HG03103 (cell line): Measurements from ENCODE around the gene MBOAT2.
"Not testable (repeated sequence)": the region's sequence is repeated elsewhere in the genome, so short reads cannot be mapped to it uniquely, and the experiment has no call there.

Experiments
- ATAC-seq: cut with Tn5 transposase; IDR thresholded peaks from one replicate; pipeline ENCODE4 v1.9.1; 2021; ENCODE audit warnings: low read depth; ENCODE audit not compliant: unreplicated experiment

Gene MBOAT2

DNA sequence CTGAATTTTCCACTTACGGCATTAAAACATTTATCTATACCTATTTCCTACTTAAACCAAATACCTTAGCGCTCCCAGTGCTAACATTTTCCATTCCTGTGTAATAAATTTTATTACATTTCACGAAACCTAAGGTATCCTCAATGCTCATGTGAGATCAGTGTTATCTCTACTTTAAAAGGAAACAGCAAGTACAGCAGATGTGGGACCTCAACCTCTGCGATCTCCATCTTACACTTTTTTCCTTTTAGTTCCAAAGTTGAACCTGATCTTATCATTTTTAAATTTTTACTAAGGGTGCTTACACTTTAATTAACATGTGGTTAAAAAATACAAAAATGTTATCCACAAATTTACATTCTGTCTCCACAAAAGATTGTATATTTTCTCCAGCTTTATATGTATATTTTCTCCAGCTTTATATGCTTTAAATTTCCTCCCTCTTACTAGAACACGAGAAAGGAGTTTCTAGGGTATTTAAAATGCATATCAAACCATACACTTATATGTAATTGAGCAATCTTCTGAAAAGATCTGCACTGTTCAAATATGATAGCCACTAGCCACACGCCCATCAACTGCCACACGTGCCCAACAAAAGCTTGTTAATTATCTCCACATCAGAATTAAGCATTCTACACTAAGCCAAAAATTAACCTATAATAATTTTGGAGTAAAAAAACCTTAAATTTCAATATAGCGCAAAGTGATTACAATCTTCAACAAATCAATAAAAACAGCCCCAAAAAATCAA, 38.1 kb downstream of the MBOAT2 start:
- no peak for ATAC-seq

DNA sequence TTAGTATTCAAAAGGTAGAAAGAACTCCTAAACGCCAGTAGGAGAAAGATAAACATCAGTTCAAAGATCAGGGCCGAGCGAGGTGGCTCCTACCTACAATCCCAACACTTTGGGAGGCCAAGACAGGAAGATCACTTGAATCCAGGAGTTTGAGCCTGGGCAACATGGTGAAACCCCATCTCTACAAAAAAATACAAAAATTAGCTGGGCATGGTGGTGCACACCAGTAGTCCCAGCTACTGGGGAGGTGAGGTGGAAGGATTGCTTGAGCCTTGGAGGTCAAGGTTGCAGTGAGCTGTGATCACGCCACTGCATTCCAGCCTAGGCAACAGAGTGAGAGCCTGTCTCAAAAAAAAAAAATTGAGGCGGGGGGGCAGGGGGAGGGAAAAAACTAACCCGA, 40.6 kb downstream of the MBOAT2 start:
- no peak for ATAC-seq

DNA sequence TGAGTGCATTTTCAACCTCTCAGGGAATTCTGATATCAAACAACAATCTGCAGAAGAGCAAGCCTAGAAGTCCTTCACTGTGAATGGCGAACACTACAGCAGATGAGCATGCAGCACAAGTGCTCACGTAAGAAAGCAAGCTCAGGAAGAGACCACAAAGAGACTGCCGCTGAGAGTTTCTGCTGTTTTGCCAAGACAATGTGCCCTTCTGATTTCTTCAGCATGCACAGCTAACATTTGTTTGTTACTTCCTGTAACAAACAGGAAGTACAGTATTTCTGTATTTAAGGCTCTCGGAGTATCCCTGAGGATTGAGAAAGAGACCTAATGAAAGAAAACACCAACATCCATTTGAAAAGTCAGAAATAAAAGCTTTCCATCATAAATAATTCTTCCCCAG, 45.9 kb downstream of the MBOAT2 start:
- ATAC-seq: no peak

DNA sequence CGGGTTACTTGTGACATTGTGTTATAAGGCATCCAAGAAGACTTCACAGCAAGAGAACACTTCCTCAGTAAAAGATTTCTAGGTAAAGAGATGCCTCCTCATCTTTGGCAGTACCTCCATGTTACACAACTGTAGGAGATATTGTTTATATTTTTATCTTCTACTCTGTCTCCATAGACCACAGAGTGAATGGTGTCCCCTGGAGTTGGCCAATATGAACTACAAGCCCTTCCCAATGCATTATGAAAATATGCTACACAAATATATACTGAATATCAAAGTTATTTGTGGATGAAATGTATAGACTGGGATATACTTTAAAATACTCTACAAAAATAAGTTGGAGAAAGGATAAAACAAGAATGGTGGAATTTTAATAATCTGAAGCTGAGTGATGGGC, 46.7 kb downstream of the MBOAT2 start:
- ATAC-seq: no peak

DNA sequence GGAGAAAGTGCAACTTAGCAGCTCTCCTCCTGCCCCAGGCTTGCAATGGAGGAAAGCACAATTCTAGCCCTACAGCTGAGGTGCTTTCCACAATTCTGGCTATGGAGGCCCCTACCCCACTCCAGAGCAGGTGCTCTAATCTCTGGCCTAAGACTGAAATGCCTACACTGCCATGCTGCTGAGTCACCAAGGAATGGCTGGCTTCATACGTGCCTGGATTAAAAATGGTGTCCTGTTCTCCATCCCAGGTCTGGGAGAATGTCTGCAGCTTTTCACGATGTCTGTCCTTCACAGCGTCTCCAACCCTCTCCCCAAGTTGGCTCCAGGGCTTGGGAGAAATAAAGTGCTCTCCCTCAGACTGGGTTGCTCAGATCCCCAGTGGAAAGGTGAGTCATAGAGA, 48.5 kb downstream of the MBOAT2 start:
- no peak for ATAC-seq

DNA sequence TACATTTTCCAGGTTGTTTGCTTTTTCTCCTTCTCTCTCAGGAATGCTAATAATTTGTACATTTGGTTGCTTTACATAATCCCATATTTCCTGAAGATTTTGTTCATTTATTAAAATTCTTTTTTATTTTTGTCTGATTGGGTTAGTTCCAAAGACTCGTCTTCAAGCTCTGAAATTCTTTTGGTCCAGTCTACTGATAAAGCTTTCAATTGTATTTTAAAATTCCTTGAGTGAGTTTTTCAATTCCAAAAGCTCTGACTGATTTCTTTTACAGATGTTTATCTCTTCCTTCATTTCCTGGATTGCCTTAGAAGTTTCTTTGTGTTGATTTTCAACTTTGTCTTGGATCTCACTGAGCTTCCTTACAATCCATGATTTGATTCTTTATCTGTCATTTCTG, 50.0 kb downstream of the MBOAT2 start:
- ATAC-seq: no peak

DNA sequence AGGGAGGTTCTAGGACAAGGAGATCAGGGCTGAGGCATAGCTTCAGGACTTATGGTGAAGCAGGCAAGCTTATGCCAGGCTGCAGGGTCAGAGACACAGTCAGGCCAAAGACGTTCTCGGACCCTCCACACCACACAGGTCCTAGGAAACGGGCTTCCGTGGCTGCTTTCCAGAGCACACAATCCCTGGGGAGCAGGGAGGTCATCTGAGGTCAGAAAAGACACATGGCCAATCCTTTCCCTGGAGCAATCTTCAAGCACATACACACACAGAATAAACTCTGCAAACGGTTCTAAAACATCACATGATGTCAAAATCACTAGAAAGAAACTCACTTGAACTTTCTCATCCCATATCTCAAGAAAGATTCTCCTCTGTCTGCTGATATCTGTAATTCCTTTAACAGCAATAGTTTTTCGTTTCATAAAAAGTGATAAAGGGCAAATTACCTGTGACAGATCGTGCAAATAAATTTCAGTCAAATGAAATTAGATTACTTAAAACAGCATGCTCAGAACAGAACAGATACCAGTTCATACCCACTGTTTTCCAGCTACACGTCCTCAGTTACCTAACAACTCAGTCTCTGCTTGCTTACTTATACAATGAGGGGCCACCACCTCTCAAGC, 63.9 kb downstream of the MBOAT2 start:
- ATAC-seq: no peak

DNA sequence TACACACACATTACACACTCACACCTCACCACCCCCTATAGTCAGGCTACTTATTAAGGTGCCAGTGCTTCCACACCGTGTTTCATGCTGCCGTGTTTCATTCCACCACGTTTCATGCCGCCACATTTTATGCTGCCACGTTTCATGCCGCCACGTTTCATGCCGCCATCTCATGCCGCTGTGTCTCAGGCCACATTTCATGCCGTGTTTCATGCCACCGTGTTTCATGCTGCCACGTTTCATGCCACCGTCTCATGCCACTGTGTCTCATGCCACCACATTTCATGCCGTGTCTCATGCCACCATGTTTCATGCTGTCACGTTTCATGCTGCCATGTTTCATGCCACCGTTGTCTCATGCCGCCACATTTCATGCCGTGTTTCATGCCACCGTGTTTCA, 65.1 kb downstream of the MBOAT2 start:
- ATAC-seq: no peak

DNA sequence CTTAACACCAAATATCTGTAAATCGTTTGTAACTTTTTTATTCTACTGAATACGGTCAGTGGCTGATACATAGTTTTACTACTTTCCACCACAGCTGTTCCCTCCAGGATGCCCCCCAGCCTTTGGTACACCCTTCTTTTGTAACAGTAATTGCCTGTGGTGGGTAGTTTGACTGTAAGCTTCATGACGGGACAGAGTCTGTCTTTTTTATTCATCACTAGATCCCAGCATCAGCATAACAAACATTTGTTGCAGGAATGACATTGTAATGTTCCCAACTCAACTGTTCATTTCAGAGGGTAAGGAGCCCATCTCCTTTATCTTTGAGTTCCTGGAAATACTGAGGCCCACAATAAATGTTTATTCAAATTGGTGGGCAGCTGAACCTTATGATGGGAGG, 67.5 kb downstream of the MBOAT2 start:
- ATAC-seq: no peak

DNA sequence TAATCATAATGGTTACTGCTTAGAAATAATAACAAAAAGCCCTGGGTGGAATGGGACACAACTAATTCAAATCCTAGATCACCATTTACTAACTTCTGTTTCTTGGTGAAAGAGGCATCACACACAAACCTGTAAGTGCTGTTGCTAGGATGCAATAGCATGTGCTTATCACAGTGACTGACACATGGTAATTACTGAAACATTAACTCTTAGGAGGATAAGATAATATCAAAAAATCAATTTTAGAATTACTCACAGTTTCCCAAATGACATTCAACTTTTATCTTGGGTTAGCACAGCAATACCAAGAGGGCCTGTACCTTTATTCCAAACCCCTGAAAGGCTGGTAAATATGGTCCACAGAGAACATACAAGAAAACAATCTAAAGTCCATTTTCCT, 69.1 kb downstream of the MBOAT2 start:
- ATAC-seq: no peak

DNA sequence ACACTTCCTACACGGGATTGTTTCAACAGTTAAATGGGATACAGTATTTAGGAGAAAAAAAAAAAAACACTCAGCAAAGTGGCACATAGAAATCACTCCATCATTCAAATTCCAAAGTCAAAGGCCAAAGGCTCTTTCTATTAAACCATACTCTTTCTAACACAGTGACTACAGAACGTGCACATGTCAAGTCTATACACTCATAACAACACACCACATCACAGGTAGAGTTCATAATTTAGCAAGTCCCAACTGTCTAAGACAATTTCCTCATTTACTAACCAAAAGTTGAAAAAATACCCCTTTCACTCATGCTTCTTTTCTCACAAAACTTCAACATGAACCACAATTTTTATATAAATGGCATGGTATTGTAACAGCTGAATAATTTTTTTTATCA, 70.8 kb downstream of the MBOAT2 start:
- no peak for ATAC-seq

DNA sequence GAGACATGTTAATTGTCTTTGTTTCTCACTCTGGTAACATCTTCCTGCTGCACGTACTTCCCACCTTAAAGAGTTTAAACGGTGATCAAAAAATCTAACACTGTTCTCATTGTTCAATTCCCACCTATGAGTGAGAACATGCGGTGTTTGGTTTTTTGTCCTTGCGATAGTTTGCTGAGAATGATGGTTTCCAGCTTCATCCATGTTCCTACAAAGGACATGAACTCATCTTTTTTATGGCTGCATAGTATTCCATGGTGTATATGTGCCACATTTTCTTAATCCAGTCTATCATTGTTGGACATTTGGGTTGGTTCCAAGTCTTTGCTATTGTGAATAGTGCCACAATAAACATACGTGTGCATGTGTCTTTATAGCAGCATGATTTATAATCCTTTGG, 73.3 kb downstream of the MBOAT2 start:
- ATAC-seq: not testable (repeated sequence)

DNA sequence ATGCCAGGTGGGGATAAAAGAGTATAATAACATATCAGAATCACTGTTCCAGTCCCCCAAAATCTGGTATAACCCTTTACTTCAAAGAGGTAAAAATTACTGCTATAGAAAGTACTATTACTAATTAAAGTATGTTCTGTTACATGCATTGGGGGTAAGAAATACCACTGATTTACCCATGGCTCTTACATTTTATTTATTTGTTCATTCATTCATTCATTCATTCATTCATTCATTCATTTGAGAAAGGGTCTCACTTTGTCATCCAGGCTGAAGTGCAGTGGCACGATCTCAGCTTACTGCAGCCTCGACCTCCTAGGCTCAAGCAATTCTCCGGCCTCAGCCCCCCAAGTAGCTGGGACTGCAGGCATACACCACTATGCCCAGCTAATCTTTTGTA, 74.4 kb downstream of the MBOAT2 start:
- no peak for ATAC-seq

DNA sequence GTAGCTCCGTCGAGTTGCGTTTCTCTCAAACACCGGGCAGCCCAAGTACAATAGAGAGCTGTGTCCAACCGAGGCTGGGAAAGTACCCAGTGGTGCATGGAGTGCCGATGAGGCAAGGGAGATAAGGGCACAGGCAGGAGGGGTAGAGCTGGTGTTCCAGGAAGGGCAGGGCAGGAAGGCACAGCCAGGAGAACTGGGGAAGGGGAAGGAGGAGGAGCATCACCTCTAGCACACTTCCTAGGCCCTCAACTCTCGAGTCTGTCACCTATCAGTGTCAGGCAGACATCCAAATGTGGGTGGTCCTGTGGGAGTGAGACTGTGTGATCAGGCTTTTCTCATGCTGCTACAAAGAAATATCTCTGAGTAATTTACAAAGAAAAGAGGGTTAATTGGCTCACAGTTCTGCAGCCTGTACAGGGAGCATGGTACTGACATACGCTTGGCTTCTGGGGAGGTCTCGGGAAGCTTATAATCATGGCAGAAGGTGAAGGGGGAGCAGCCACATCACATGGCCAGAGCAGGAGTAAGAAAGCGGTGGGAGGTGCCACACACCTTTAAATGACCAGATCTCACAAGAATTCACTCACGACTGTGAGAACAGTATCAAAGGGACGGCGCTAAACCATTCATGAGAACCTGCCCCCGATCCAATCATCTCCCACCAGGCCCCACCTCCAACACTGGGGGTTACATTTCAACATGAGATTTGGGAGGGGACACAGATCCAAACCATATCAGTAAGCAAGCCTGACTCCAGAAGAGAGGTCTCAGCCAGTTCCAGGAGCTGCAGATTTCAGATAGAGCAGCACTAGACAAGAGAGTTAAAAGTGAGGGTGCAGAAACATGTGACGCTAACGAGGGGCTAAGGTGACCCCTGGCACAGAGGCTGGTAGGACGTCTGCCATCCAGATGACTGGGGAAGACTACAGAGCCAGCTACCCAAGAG, 75.7 kb downstream of the MBOAT2 start:
- ATAC-seq: no peak

DNA sequence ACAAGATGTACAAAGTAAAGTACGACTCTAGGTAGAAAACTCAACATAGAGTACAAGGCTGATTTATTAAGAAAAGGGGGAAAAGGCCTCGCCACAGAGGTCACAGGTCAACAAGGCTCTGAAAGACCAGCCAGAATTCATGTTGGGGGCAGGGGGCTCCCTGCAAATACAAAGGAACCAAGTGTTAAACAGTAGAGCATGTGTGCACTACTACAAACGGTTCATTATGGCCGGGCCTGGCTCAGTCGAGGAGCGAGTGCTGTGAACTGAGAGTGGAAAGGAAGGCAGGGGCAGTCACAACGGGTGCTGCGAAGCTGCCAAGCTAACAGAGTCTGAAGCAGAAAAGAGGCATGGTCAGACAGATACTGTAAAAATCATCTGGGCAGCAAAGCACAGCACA, 77.1 kb downstream of the MBOAT2 start:
- no peak for ATAC-seq

DNA sequence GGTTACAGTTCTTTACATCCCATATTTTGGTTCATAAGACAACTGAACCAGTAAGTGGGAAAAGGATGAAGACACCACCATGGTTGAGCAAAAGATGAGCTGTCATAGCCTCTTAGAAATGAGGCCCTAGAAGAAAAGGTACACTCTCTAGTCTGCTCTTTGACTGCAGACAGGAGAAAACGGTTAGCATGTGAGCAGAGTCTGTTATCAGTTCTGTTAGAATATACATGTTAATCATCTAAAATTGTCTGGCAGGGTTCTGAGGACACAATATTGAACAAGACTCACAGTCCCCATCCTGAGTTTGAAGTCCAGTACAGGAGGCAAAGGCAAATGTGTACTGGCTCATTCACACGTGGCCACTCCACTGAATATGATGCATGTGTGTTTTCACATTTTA, 78.1 kb downstream of the MBOAT2 start:
- no peak for ATAC-seq

DNA sequence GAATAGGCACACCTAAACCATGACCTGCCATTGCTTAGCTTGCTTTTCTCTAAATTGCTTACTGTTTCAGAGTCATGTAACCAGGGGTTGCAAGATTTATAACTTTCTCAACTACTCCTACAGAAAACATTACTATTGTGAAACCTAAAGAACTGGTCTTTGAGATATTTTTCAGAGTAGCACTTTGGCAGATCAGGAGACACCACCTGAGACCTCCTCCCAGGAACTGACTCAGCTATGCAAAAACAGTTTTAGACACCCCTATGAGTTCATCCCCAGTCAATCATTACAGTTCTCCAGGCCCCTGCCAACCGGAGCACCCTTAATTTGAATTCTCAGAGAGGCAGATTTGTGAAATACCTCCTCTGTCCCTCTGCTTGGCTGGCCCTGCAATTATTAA, 80.3 kb downstream of the MBOAT2 start:
- ATAC-seq: no peak

DNA sequence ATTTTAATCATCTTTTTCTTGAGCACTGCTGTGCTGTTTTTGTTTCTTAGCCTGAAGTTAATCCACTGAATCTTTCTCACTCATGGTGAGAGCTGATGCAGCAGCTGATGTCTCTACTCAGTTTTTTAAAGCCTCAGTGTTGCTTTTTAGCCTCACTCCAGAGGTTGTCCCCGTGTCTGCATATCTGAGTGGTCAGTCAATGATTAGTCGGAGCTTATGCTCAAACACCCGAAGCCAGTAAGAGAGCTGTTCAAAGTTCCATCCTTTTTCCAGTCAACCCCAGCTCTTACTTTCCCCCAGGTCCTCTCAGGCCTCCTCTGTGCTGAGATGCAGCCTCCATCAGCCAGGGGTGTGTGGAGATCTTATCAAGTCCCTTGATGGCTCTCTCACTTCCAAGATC, 81.1 kb downstream of the MBOAT2 start:
- ATAC-seq: no peak

DNA sequence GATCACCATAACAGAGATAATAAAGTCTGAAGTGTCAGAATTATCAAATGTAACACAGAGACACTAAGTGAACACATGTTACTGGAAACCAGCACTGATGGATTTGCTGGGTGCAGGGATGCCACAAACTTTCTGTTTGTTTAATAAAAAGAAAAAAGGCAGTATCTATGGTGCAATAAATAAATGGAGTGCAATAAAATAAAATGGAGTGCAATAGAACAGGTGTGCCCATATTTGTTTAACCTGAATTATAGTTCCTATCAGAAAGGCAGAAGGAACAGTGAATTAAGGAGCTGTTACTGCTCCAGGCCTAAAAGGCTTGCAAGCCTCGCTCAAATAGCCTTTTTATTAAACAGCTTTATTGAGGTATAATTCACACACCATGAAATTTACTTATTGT, 85.1 kb downstream of the MBOAT2 start:
- ATAC-seq: no peak

DNA sequence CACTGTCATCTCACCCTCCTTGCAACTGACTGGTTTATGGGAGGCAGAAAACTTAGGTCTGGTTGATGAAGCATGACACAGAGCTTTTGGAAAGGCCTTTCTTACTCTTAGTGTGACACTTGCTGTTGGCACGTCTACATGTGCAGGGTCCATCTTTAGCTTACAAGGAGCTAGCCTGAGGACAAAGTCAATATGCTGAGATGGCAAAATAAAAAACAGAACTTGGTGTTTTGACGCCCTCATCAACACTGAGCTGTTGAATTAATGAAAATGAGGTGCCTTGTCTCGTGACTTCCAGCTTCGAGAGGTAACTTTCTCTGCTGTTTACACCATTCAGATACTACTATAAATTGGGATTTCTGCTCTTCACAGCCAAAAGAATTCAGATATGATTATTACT, 87.5 kb downstream of the MBOAT2 start:
- ATAC-seq: no peak

DNA sequence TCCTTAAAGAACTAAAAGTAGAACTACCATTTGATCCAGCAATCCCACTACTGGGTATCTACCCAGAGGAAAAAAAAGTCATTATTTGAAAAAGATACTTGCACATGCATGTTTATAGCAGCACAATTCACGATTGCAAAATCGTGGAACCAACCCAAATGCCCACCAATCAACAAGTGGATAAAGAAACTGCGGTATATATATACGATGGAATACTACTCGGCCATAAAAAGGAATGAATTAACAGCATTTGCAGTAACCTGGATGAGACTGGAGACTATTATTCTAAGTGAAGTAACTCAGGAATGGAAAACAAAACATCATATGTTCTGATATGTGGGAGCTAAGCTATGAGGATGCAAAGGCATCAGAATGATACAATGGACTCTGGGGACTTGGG, 89.7 kb downstream of the MBOAT2 start:
- not testable (repeated sequence) for ATAC-seq
